Esophagus muscularis mucosa (tissue), 4 donors: ENCODE results near the gene KTI12.

Experiments
- EP300 ChIP-seq: sonication (generic); formaldehyde crosslinking; IDR thresholded peaks from one replicate; pipeline ENCODE4 v1.6.1; 2017; ENCODE audit warnings: antibody characterized with exemption
- POLR2A ChIP-seq: fragments of 450-650 bp; IDR thresholded peaks from one replicate; pipeline ENCODE4 v1.6.1; 2017; ENCODE audit warnings: antibody characterized with exemption, moderate library complexity, mild to moderate bottlenecking, low read depth
- POLR2AphosphoS5 ChIP-seq, 2 donors: sonication (generic); formaldehyde crosslinking; IDR thresholded peaks; one replicate each; pipeline ENCODE4 v1.6.1; 2017; ENCODE audit warnings: antibody characterized with exemption in 2 of 2
- TF ChIP-seq, protein P1 (sequence below), 3 experiments: fragments of 200-600 bp in 2 of 3; fragments of 450-650 bp in 1 of 3; sonication (generic) in 2 of 3; IDR thresholded peaks; one replicate each; pipeline ENCODE4 v1.5.1; 2017 to 2019; ENCODE audit warnings: antibody characterized with exemption in 3 of 3, mild to moderate bottlenecking in 2 of 3, moderate library complexity in 1 of 3

- TF ChIP-seq, protein P1, sequence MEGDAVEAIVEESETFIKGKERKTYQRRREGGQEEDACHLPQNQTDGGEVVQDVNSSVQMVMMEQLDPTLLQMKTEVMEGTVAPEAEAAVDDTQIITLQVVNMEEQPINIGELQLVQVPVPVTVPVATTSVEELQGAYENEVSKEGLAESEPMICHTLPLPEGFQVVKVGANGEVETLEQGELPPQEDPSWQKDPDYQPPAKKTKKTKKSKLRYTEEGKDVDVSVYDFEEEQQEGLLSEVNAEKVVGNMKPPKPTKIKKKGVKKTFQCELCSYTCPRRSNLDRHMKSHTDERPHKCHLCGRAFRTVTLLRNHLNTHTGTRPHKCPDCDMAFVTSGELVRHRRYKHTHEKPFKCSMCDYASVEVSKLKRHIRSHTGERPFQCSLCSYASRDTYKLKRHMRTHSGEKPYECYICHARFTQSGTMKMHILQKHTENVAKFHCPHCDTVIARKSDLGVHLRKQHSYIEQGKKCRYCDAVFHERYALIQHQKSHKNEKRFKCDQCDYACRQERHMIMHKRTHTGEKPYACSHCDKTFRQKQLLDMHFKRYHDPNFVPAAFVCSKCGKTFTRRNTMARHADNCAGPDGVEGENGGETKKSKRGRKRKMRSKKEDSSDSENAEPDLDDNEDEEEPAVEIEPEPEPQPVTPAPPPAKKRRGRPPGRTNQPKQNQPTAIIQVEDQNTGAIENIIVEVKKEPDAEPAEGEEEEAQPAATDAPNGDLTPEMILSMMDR (IDR thresholded peaks at IDR 0.05) = no peak
- TF ChIP-seq POLR2A (no peak), POLR2AphosphoS5 (IDR thresholded peaks at IDR 0.05) (no peak), EP300 (no peak)
Measured at GRCh38 chr1:52045236-52045635, 11.6 kb upstream of the KTI12 start.
